H1 (cell line): ENCODE measurements around the gene ASCC1. TPM values are rescaled to one million over a fixed set of nuclear protein-coding genes. Genes with fewer than 3 reads are reported as not detected.

ENCODE experiments used
- CTCF ChIA-PET: fragments of 300-600 bp; sonication (Branson Sonifier 250); formaldehyde crosslinking; loops from one replicate; lab custom pipeline; 2021; ENCODE audit not compliant: partially characterized antibody; lab: Charles Lee
- POLR2A ChIA-PET: fragments of 300-600 bp; sonication (Branson Sonifier 250); formaldehyde crosslinking; loops from one replicate; lab custom pipeline; 2021; ENCODE audit warnings: inconsistent platforms; ENCODE audit not compliant: partially characterized antibody; lab: Charles Lee
- DNase-seq, 2 experiments: peaks; one replicate each; pipeline versions ENCODE4 v3.0.0 to v3.0.0-alpha.2; 2010 to 2022; ENCODE audit warnings: low spot score in 2 of 2, low read depth in 1 of 2, mixed read lengths in 1 of 2
- FAIRE-seq: peaks from 2 replicates; lab custom pipeline; 2011; peaks lifted over from hg19 to GRCh38; lab: Jason Lieb, UNC
- H2AFZ ChIP-seq: 2 replicates; pipeline ENCODE4 v1.8.1; 2012; ENCODE audit warnings: low read length, inconsistent platforms
- H2AK5ac ChIP-seq: 2 replicates; pipeline ENCODE4 v1.6.1; 2013; ENCODE audit warnings: low read depth, low read length
- H2BK120ac ChIP-seq: replicated peaks from 2 replicates; pipeline ENCODE3; 2013; ENCODE audit warnings: low read depth, low read length, inconsistent platforms
- H2BK12ac ChIP-seq: 2 replicates; pipeline ENCODE4 v1.6.1; 2013; ENCODE audit warnings: low read depth, low read length
- H2BK15ac ChIP-seq: 2 replicates; pipeline ENCODE4 v1.6.1; 2013; ENCODE audit warnings: low read length
- H2BK20ac ChIP-seq: 2 replicates; pipeline ENCODE4 v1.6.1; 2013; ENCODE audit warnings: low read length
- H2BK5ac ChIP-seq: 2 replicates; pipeline ENCODE4 v1.6.1; 2013; ENCODE audit warnings: low read depth, low read length
- H3K14ac ChIP-seq: 2 replicates; pipeline ENCODE4 v1.6.1; 2013; ENCODE audit warnings: inconsistent platforms; ENCODE audit not compliant: insufficient read length
- H3K18ac ChIP-seq: 2 replicates; pipeline ENCODE4 v1.6.1; 2013; ENCODE audit warnings: low read length; ENCODE audit errors: extremely low read depth
- H3K23ac ChIP-seq: 2 replicates; pipeline ENCODE4 v1.6.1; 2013; ENCODE audit warnings: inconsistent platforms; ENCODE audit not compliant: insufficient read length
- H3K23me2 ChIP-seq: 2 replicates; pipeline ENCODE4 v1.6.1; 2013; ENCODE audit warnings: low read depth, low read length
- H3K27ac ChIP-seq: 2 replicates; pipeline ENCODE4 v1.6.1; 2011; ENCODE audit warnings: low read depth, low read length, inconsistent platforms
- H3K27me3 ChIP-seq, 4 experiments: replicated peaks in 1 of 4; 1 replicate in 1 of 4; 2 replicates in 3 of 4; pipeline versions ENCODE4 v1.6.1 to v1.8.1; 2011 to 2013; ENCODE audit warnings: low read length in 3 of 4, mild to moderate bottlenecking in 3 of 4, inconsistent platforms in 2 of 4, mixed read lengths in 2 of 4, moderate library complexity in 1 of 4; ENCODE audit not compliant: control insufficient read depth in 3 of 4, insufficient read depth in 3 of 4; ENCODE audit errors: extremely low read depth in 1 of 4
- H3K36me3 ChIP-seq, 4 experiments: 2 replicates each; pipeline versions ENCODE4 v1.6.1 to v1.8.1; 2011 to 2013; ENCODE audit warnings: mild to moderate bottlenecking in 4 of 4, low read length in 3 of 4, moderate library complexity in 2 of 4, control low read depth in 1 of 4, inconsistent platforms in 1 of 4; ENCODE audit not compliant: insufficient read depth in 4 of 4, control insufficient read depth in 2 of 4
- H3K4ac ChIP-seq: replicated peaks from 2 replicates; pipeline ENCODE3; 2013; ENCODE audit warnings: low read length, low read depth, mixed read lengths, inconsistent platforms; ENCODE audit not compliant: insufficient read length
- H3K4me1 ChIP-seq, 4 experiments: replicated peaks in 1 of 4; 1 replicate in 1 of 4; 2 replicates in 3 of 4; pipeline versions ENCODE4 v1.6.1 to v1.8.1; 2011 to 2013; ENCODE audit warnings: low read length in 3 of 4, inconsistent platforms in 2 of 4, mixed read lengths in 1 of 4; ENCODE audit not compliant: insufficient read depth in 4 of 4, control insufficient read depth in 3 of 4
- H3K4me2 ChIP-seq, 2 experiments: 2 replicates each; pipeline versions ENCODE4 v1.6.1 to v1.8.1; 2011 to 2013; ENCODE audit warnings: low read depth in 2 of 2, low read length in 2 of 2, control low read depth in 1 of 2, inconsistent platforms in 1 of 2, mild to moderate bottlenecking in 1 of 2; ENCODE audit not compliant: insufficient read depth in 1 of 2
- H3K4me3 ChIP-seq, 4 experiments: fragments of 200-600, 300-600 bp in 1 of 4; sonication (generic), shearing (Covaris generic), sonication (Bioruptor Twin) in 1 of 4; 2 replicates each; pipeline versions ENCODE4 v1.5.1 to v1.8.1; 2011 to 2016; ENCODE audit warnings: low read length in 4 of 4, low read depth in 3 of 4, control low read depth in 2 of 4, inconsistent platforms in 2 of 4, mild to moderate bottlenecking in 2 of 4, mixed read lengths in 1 of 4, moderate library complexity in 1 of 4; ENCODE audit not compliant: insufficient read depth in 2 of 4; ENCODE audit errors: extremely low read depth in 1 of 4
- H3K56ac ChIP-seq: replicated peaks from 2 replicates; pipeline ENCODE3; 2013; ENCODE audit warnings: low read depth, mild to moderate bottlenecking, mixed read lengths, low read length, inconsistent platforms; ENCODE audit not compliant: insufficient read length
- H3K79me1 ChIP-seq: 2 replicates; pipeline ENCODE4 v1.6.1; 2013; ENCODE audit warnings: low read depth, low read length, control low read depth
- H3K79me2 ChIP-seq, 2 experiments: 2 replicates each; pipeline versions ENCODE4 v1.6.1 to v1.8.1; 2012 to 2013; ENCODE audit warnings: low read length in 2 of 2, mild to moderate bottlenecking in 2 of 2, inconsistent platforms in 1 of 2; ENCODE audit not compliant: insufficient read depth in 2 of 2, control insufficient read depth in 1 of 2
- H3K9ac ChIP-seq, 4 experiments: replicated peaks in 1 of 4; 1 replicate in 1 of 4; 2 replicates in 3 of 4; pipeline versions ENCODE4 v1.6.1 to v1.8.1; 2011 to 2013; ENCODE audit warnings: low read depth in 3 of 4, low read length in 3 of 4, control low read depth in 2 of 4, mild to moderate bottlenecking in 2 of 4, moderate library complexity in 2 of 4, inconsistent platforms in 1 of 4; ENCODE audit errors: extremely low read depth in 1 of 4
- H3K9me3 ChIP-seq, 2 experiments: 2 replicates each; pipeline versions ENCODE4 v1.6.1 to v1.8.1; 2012 to 2013; ENCODE audit warnings: mild to moderate bottlenecking in 2 of 2, moderate library complexity in 2 of 2, control low read depth in 1 of 2, inconsistent platforms in 1 of 2, low read depth in 1 of 2, low read length in 1 of 2, mixed read lengths in 1 of 2; ENCODE audit not compliant: insufficient read depth in 2 of 2
- H4K20me1 ChIP-seq, 2 experiments: replicated peaks in 1 of 2; 2 replicates each; pipeline versions ENCODE3 to v1.8.1; 2011 to 2013; ENCODE audit warnings: inconsistent platforms in 2 of 2, low read length in 2 of 2, mild to moderate bottlenecking in 1 of 2; ENCODE audit not compliant: insufficient read depth in 2 of 2, control insufficient read depth in 1 of 2
- H4K5ac ChIP-seq: 2 replicates; pipeline ENCODE4 v1.6.1; 2013; ENCODE audit warnings: low read length, low read depth, mixed read lengths, inconsistent platforms; ENCODE audit not compliant: insufficient read length
- H4K8ac ChIP-seq: 2 replicates; pipeline ENCODE4 v1.8.0; 2013; ENCODE audit warnings: mild to moderate bottlenecking, moderate library complexity, low read length, inconsistent platforms; ENCODE audit not compliant: insufficient read depth; ENCODE audit errors: extremely low read depth
- H4K91ac ChIP-seq: replicated peaks from 2 replicates; pipeline ENCODE3; 2013; ENCODE audit warnings: low read length, mixed read lengths, inconsistent platforms; ENCODE audit not compliant: insufficient read length
- ATF2 ChIP-seq: IDR thresholded peaks from 2 replicates; pipeline ENCODE4 v1.6.1; 2012; ENCODE audit warnings: low read length, inconsistent platforms
- CTBP2 ChIP-seq: IDR thresholded peaks from 2 replicates; pipeline ENCODE4 v1.7.0; 2011; ENCODE audit warnings: borderline replicate concordance, mild to moderate bottlenecking, moderate library complexity, mixed read lengths, low read length; ENCODE audit not compliant: insufficient read depth, insufficient read length
- KDM1A ChIP-seq: fragments of 200-600, 300-600 bp; sonication (generic); IDR thresholded peaks from 2 replicates; pipeline ENCODE4 v1.7.1; 2016; ENCODE audit warnings: mild to moderate bottlenecking, low read length, borderline replicate concordance
- NANOG ChIP-seq: IDR thresholded peaks from 2 replicates; pipeline ENCODE4 v1.6.1; 2011; ENCODE audit warnings: low read length, low read depth, mild to moderate bottlenecking, inconsistent platforms; ENCODE audit not compliant: insufficient read depth, poor library complexity, severe bottlenecking
- POU5F1 ChIP-seq: IDR thresholded peaks from 2 replicates; pipeline ENCODE4 v1.6.1; 2011; ENCODE audit warnings: low read depth, mild to moderate bottlenecking, low read length, moderate library complexity
- RFX5 ChIP-seq: IDR thresholded peaks from 2 replicates; pipeline ENCODE4 v1.6.1; 2011; ENCODE audit warnings: low read depth, low read length, improper control_type of control experiment, borderline replicate concordance
- RNF2 ChIP-seq: fragments of 200-900, 300-1000 bp; sonication (generic); IDR thresholded peaks from 2 replicates; pipeline ENCODE4 v1.7.1; 2016; ENCODE audit warnings: borderline replicate concordance, low read depth, mild to moderate bottlenecking, antibody characterized with exemption, low read length; ENCODE audit not compliant: poor library complexity, severe bottlenecking; ENCODE audit errors: missing control alignments
- SIRT6 ChIP-seq: IDR thresholded peaks from one replicate; pipeline ENCODE4 v1.7.1; 2012; ENCODE audit warnings: low read length, inconsistent platforms
- TBP ChIP-seq: IDR thresholded peaks from 2 replicates; pipeline ENCODE4 v1.6.1; 2011; ENCODE audit warnings: low read depth, low read length, improper control_type of control experiment
- ZNF274 ChIP-seq: IDR thresholded peaks from 2 replicates; pipeline ENCODE4 v1.7.0; 2012; ENCODE audit warnings: low read length, borderline replicate concordance; ENCODE audit errors: extremely low read depth
- WGBS, 2 experiments: shearing (Covaris generic) in 1 of 2; methylation state at CpG; one replicate each; pipeline versions ENCODE4 v1.1.6 to v1.1.7; 2013 to 2015; ENCODE audit warnings: low lambda C conversion rate in 2 of 2, mixed read lengths in 2 of 2, inconsistent platforms in 1 of 2, low coverage in 1 of 2, missing lambda C conversion rate in 1 of 2; ENCODE audit not compliant: insufficient replicate concordance in 2 of 2, insufficient coverage in 1 of 2, insufficient read length in 1 of 2; ENCODE audit errors: extremely low coverage in 1 of 2, missing lambda C conversion rate in 1 of 2; 5-methylcytosine and 5-hydroxymethylcytosine counted together
- polyA plus RNA-seq, 7 experiments: library from polyadenylated mRNA; depleted of rRNA in 3 of 7; stranded (reverse) in 5 of 7; unstranded in 2 of 7; fragments of >200 nt in 5 of 7; fragments of 200-250 nt in 2 of 7; gene quantifications; 1 replicate in 5 of 7; 2 replicates in 1 of 7; 4 replicates in 1 of 7; pipeline versions ENCODE4 v1.2.1 to v1.2.3, GENCODE V29; 2011 to 2013; ENCODE audit warnings: missing spikeins in 2 of 7, mixed read lengths in 2 of 7
- total RNA-seq: library from RNA; stranded (reverse); fragmentation: NEBNext Ultra II Directional; extraction: Animal tissue kit (Norgen Biotek cat#: 25700); gene quantifications from 2 replicates; pipeline ENCODE4 v1.2.1, GENCODE V29; 2021

ASCC1 gene
- total and polyA plus RNA-seq, 2 of the 8 experiments (the other 6 are each of a cell fraction or from before 2014, with no cell fraction given): 25.6 to 35.8 TPM

- ChIA-PET POLR2A (no interaction called here), CTCF (interaction anchor here (0.6 to 1.1 kb wide), 2 partner anchors 75 to 114 kb away, joined by 3 read pairs; no protein-coding TSS in a partner anchor)
- Histone ChIP-seq H4K5ac (no peak overlapping the region), H3K14ac (no peak overlapping the region), H3K9ac (no peak overlapping the region), H3K23me2 (no peaks in the 10 kb centered on the region), H2BK20ac (no peak overlapping the region), H4K91ac (no peak overlapping the region), H2BK120ac (no peak overlapping the region), H2BK15ac (no peak overlapping the region), H4K8ac (no peak overlapping the region), H3K4ac (no peak overlapping the region), H3K79me1 (no peaks in the 10 kb centered on the region), H3K56ac (no peak overlapping the region), H2BK12ac (no peak overlapping the region), H3K4me1 (no peaks in the 10 kb centered on the region), H3K4me3 (no peak overlapping the region), H4K20me1 (peaks cover 0 to 3% of the 10 kb centered on the region in 2 experiments), H3K27ac (no peak overlapping the region), H3K79me2 (no peaks in the 10 kb centered on the region), H3K36me3 (peaks cover 0 to 29% (median 7%) of the 10 kb centered on the region in 4 experiments; a peak in 4 of 8 replicates), H3K23ac (no peak overlapping the region), H2AK5ac (no peak overlapping the region), H3K18ac (no peak overlapping the region), H3K27me3 (no peaks in the 10 kb centered on the region), H3K9me3 (no peaks in the 10 kb centered on the region), H3K4me2 (no peak overlapping the region), H2BK5ac (no peak overlapping the region), H2AFZ (no peak overlapping the region)
- WGBS, 2 experiments: 90% methylated on average over 7 of the region's 7 CpGs; no CpG with 5 or more reads in 1 of the 2 experiments
- DNase-seq (no peak), FAIRE-seq (no peak)
- TF ChIP-seq RNF2 (no peak), POU5F1 (no peak), CTBP2 (no peak), KDM1A (no peak), ATF2 (no peak), NANOG (no peak), RFX5 (no peak), ZNF274 (no peak), SIRT6 (no peak), TBP (no peak)
These were observed 9.4 kb downstream of the ASCC1 start for GRCh38 chr10:72206511-72207229.
